Thyroid gland (tissue), 4 donors: Measurements from ENCODE around the gene HIVEP3. TPM values are rescaled to one million over a fixed set of nuclear protein-coding genes. Genes with fewer than 3 reads are reported as not detected.

Experiments
- DNase-seq, 2 donors: peaks; one replicate each; pipeline ENCODE4 v3.0.0-alpha.2; 2019
- H3K27ac ChIP-seq, 3 donors: fragments of 200-600 bp; sonication (generic); 1 replicate in 2 of 3; 2 replicates in 1 of 3; pipeline ENCODE4 v1.5.1; 2016 to 2019; ENCODE audit warnings: mild to moderate bottlenecking in 1 of 3, moderate library complexity in 1 of 3
- H3K27me3 ChIP-seq: fragments of 200-600 bp; sonication (generic); one replicate; pipeline ENCODE4 v1.5.1; 2019
- H3K36me3 ChIP-seq, 2 donors: fragments of 200-600 bp; sonication (generic); one replicate each; pipeline ENCODE4 v1.5.1; 2016 to 2019
- H3K4me1 ChIP-seq, 2 donors: fragments of 200-600 bp; sonication (generic); one replicate each; pipeline ENCODE4 v1.5.1; 2017 to 2019
- H3K4me3 ChIP-seq, 3 donors: fragments of 200-600 bp; sonication (generic); replicated peaks in 1 of 3; 1 replicate in 2 of 3; 2 replicates in 1 of 3; pipeline ENCODE4 v1.5.1; 2016; ENCODE audit warnings: mild to moderate bottlenecking in 1 of 3
- H3K9me3 ChIP-seq: fragments of 200-600 bp; sonication (generic); one replicate; pipeline ENCODE4 v1.5.1; 2017
- CTCF ChIP-seq, 6 experiments: fragments of 200-600 bp in 3 of 6; fragments of 450-650 bp in 3 of 6; sonication (generic) in 3 of 6; IDR thresholded peaks; one replicate each; pipeline ENCODE4 v1.5.1; 2016 to 2019; ENCODE audit warnings: antibody characterized with exemption in 6 of 6, mild to moderate bottlenecking in 2 of 6, inconsistent platforms in 1 of 6, moderate library complexity in 1 of 6
- POLR2A ChIP-seq, 2 donors: fragments of 450-650 bp; IDR thresholded peaks; one replicate each; pipeline ENCODE4 v1.6.1; 2017; ENCODE audit warnings: antibody characterized with exemption in 2 of 2, mild to moderate bottlenecking in 2 of 2, moderate library complexity in 1 of 2
- WGBS, 2 donors: methylation state at CpG; one replicate each; pipeline ENCODE4 v1.1.5; 2017; 5-methylcytosine and 5-hydroxymethylcytosine counted together
- intact Hi-C: fragments of 100-400 bp; cut with DNase I; formaldehyde crosslinking; loops from one replicate; pipeline ENCODE4 v1.15.1; 2023
- total RNA-seq, 4 donors: library from RNA; depleted of rRNA; stranded (reverse); fragments of >200 nt; gene quantifications; one replicate each; pipeline ENCODE4 v1.2.3, GENCODE V29; 2016

HIVEP3 gene
- total RNA-seq, 4 donors from 2014 or later = 9.7 to 13.5 (median 12.5) TPM

GRCh38 chr1:41822866-41823265 lies 95.9 kb downstream of the HIVEP3 start:
- Histone ChIP-seq H3K4me1 (peaks cover 8 to 16% of the 10 kb centered on the region in 2 donors), H3K9me3 (no peaks in the 10 kb centered on the region), H3K27ac (peak overlapping the region in 2 of 3 donors; percentile 36 to 51), H3K4me3 (no peak overlapping the region), H3K27me3 (no peaks in the 10 kb centered on the region), H3K36me3 (no peaks in the 10 kb centered on the region)
- 92 to 93% methylated on average over 3 of the region's 3 CpGs for WGBS, 2 donors
- no peak for DNase-seq
- intact Hi-C loops = no loop called here
- TF ChIP-seq CTCF (IDR thresholded peaks at IDR 0.05) = no peak
- no peak for TF ChIP-seq POLR2A (IDR thresholded peaks at IDR 0.05)

GRCh38 chr1:41819843-41820242 lies 98.9 kb downstream of the HIVEP3 start:
- Histone ChIP-seq H3K27ac (no peak overlapping the region), H3K4me3 (no peak overlapping the region), H3K9me3 (no peaks in the 10 kb centered on the region), H3K36me3 (no peaks in the 10 kb centered on the region), H3K27me3 (no peaks in the 10 kb centered on the region), H3K4me1 (peaks cover 8 to 16% of the 10 kb centered on the region in 2 donors)
- no peak for DNase-seq
- TF ChIP-seq CTCF (IDR thresholded peaks at IDR 0.05) (no peak), POLR2A (IDR thresholded peaks at IDR 0.05) (no peak)
- intact Hi-C loops = no loop called here
- 93 to 100% methylated on average over 1 of the region's 1 CpG for WGBS, 2 donors

GRCh38 chr1:41819069-41819468 lies 99.7 kb downstream of the HIVEP3 start:
- Histone ChIP-seq H3K9me3 (no peaks in the 10 kb centered on the region), H3K4me1 (peaks cover 6 to 13% of the 10 kb centered on the region in 2 donors), H3K27ac (no peak overlapping the region), H3K4me3 (no peak overlapping the region), H3K36me3 (no peaks in the 10 kb centered on the region), H3K27me3 (no peaks in the 10 kb centered on the region)
- no peak for TF ChIP-seq CTCF (IDR thresholded peaks at IDR 0.05)
- no peak for TF ChIP-seq POLR2A (IDR thresholded peaks at IDR 0.05)
- no peak for DNase-seq
- WGBS, 2 donors = 90 to 94% methylated on average over 2 of the region's 2 CpGs
- intact Hi-C loops = no loop called here

- Histone ChIP-seq H3K27ac (no peak overlapping the region), H3K27me3 (no peaks in the 10 kb centered on the region), H3K36me3 (no peaks in the 10 kb centered on the region), H3K9me3 (no peaks in the 10 kb centered on the region), H3K4me3 (no peak overlapping the region), H3K4me1 (no peaks in the 10 kb centered on the region)
- intact Hi-C loops = no loop called here
- WGBS, 2 donors = 51 to 61% methylated on average over 3 of the region's 3 CpGs
- DNase-seq = no peak
- no peak for TF ChIP-seq CTCF (IDR thresholded peaks at IDR 0.05)
- TF ChIP-seq POLR2A (IDR thresholded peaks at IDR 0.05) = no peak
Observed at GRCh38 chr1:41816061-41816460, 102.7 kb downstream of the HIVEP3 start.

- H3K4me3 ChIP-seq = no peak overlapping the region
- no peaks in the 10 kb centered on the region for H3K36me3 ChIP-seq
- DNase-seq = no peak
- intact Hi-C loops = no loop called here
- 85 to 86% methylated on average over 8 to 9 of the region's 9 CpGs for WGBS, 2 donors
- H3K27me3 ChIP-seq = no peaks in the 10 kb centered on the region
- no peaks in the 10 kb centered on the region for H3K9me3 ChIP-seq
- no peak overlapping the region for H3K27ac ChIP-seq
- TF ChIP-seq POLR2A (IDR thresholded peaks at IDR 0.05) (no peak), CTCF (IDR thresholded peaks at IDR 0.05) (no peak)
- H3K4me1 ChIP-seq = no peaks in the 10 kb centered on the region
Observed at GRCh38 chr1:41813755-41814745, 104.7 kb downstream of the HIVEP3 start.
